GM21723 (cell line): ENCODE data around the gene PTF1A.

Experiments used
- ATAC-seq: cut with Tn5 transposase; IDR thresholded peaks from one replicate; pipeline ENCODE4 v1.9.1; 2021; ENCODE audit warnings: mild to moderate bottlenecking, moderate library complexity; ENCODE audit not compliant: unreplicated experiment

PTF1A gene

DNA sequence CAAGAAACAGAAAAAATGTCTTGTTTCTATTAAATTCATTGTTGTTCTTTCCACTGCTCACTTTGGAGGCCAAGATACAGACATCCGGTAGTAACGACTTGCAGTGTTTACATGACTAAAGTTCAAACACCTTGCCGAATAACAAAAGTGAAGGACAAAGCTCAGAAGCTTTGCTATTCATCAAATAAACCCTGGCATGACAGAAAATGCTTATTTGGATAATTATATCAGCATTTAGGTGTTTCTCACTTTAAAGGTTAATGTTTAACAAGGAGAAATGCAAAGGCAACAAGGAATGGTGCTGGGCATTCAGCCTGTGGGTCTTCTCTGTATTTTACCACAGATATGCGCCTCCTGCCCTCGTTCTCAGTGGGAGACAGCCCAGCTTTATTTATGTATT lies 5.4 kb upstream of the PTF1A start:
- no peak for ATAC-seq

DNA sequence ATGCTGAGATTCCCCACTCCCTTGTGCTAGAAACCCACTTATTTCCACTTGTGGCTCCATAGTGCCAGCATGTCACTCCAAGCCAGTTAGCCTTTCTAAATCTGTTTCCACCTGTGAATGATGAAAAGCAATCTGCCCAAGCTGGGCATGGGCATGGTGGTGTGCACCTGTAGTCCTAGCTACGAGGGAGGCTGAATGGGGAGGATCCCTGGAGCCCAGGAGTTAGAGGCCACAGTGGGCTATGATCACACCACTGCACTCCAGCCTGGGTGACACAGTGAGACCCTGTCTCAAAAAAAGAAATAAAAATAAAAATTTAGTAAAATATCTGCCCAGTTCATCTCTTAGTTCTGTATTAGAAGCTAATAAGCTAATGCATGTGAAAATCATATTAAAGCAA lies 5.0 kb upstream of the PTF1A start:
- ATAC-seq: no peak

GRCh38 chr10:23189024-23189423 lies 3.1 kb upstream of the PTF1A start:
- no peak for ATAC-seq

DNA sequence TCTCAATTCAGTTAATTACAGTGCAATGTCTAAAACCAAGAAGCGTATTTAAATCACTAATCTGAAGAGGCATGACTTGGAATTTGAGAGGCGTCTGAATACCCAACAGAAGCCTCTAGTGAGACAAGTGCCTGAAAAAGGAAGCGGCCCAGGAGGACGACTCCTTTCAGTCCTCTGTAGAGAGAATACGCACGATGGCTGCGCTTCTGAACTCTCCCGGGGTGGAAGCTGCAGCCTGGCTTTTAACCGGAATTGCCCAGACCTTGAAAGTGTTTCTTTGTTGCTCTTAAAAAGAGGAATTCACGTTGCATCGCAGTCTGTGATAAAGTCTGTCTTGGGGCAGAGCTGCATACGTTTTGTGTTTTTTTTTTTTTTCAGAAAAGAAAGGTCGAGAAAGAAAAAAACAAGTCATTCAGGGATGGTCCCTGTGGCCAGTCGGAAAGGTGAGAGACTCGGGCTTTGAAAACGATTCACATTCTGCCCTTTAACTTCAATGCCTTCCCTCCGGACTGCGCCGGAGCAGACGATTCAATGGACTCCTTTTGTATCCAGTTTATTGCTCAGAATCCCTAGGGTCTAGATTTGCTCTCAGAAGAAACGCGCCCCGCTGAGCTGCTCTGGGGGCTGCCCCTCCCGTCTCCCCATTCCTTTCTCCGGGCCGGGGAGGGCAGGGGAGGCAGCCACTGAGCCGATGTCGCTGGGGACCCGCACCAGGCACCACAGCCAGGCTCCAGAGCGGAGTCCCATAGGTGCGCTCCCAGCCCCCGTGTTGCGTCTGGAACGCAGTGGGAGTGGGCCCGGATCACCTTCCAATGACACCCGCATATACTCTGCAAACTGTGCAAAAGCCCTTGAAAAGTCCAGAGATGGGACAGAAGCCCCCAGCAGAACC lies 994 bp upstream of the PTF1A start:
- no peak for ATAC-seq

DNA sequence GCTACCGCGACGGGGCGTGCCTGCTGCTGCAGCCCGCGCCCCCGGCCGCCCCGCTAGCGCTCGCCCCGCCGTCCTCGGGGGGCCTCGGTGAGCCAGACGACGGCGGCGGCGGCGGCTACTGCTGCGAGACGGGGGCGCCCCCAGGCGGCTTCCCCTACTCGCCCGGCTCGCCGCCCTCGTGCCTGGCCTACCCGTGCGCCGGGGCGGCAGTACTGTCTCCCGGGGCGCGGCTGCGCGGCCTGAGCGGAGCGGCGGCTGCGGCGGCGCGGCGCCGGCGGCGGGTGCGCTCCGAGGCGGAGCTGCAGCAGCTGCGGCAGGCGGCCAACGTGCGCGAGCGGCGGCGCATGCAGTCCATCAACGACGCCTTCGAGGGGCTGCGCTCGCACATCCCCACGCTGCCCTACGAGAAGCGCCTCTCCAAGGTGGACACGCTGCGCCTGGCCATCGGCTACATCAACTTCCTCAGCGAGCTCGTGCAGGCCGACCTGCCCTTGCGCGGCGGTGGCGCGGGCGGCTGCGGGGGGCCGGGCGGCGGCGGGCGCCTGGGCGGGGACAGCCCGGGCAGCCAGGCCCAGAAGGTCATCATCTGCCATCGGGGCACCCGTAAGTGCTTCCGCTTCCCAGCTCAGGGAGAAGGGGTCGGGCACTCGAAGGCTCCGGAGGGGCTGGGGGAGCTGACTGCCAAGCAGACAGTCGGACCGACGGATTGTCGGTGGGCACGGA lies 761 bp downstream of the PTF1A start:
- ATAC-seq: no peak

DNA sequence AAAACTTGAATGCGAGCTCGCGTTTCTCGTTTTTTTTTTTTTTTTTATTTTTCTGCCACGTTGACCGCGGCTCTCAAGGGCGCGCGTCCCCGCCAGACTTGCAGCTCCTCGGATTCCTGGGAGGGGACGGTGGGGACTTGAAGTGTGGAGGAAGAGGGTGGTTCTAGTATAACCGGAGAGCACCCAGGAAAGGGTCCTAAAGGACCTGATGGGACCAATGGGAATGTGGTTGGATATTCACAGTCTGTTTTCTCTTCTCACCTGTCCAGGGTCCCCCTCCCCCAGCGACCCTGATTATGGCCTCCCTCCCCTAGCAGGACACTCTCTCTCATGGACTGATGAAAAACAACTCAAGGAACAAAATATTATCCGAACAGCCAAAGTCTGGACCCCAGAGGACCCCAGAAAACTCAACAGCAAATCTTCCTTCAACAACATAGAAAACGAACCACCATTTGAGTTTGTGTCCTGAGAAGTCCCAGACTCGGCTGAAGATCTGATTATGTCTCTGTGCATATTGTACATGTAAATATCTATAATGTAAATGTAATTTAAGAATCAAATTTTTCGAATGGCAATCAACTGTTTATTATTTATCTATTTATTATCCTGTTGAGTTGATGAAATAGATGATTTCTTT lies 1.4 kb downstream of the PTF1A start:
- ATAC-seq: no peak

DNA sequence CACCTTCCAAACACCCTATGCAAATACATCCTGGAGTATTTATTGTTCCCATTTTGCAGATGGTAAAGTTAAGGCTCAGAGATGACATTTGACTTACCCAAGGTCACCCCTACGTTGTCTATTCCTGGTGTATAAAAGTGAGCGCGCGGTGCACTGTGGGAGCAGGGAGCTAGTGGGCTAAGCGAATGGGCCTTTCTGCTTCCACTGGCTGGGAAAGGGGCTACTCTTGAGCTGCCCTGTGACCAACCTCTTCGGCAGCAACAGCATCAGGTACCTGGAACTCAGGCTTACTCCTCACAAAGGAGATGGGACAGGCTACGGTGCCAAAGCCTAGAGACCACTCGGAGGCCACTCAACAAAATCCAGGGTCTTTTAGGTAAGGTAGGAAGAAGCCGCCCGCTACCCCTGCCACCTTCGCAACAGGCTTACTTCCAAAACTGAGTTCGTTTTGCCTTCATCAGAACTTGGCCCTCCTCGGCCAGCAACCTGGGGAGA lies 2.4 kb downstream of the PTF1A start:
- no peak for ATAC-seq

DNA sequence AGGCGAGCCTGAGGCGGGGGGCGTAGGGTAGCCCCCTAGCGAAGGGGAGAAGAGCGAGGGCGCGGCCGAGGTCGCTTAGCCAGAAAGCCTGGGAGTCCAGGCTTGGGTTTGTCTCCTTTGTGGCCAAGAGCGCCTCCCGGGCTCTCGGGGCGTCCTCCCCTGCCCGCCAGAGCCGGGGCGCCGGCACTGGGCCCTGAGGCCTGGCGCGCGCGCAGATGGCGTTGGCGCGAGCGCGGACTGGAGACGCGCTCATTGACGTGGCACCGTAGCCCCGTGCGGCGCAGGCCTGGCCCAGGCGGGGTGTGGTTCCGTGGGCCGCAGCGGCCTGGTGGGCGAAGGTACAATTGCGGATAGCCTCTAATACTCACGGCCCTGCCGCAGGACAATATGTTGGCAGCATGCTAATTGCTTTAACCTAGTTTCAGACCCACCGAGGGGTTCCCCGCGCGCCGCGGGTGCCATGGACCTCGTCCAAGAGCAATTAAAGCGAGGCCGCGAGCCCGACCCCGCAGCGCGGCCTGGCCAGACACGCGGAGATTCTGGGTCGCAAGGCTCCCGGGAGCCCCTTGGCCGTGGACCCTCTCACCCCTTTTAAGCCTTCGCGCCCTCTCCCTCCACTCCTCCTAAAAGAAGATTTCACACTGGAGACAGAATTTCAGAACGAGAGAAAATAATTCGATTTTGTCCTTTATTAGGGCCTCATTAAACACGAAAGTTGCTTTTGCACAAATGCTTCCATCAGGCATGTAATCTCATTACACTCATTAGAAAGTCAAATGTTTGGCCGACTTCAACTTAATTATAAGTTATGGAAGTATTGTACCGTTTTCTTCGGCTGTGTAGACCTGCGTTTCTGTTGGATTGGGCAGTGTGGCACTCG lies 3.1 kb downstream of the PTF1A start:
- no peak for ATAC-seq

GRCh38 chr10:23195846-23196600 lies 3.9 kb downstream of the PTF1A start:
- ATAC-seq: no peak

DNA sequence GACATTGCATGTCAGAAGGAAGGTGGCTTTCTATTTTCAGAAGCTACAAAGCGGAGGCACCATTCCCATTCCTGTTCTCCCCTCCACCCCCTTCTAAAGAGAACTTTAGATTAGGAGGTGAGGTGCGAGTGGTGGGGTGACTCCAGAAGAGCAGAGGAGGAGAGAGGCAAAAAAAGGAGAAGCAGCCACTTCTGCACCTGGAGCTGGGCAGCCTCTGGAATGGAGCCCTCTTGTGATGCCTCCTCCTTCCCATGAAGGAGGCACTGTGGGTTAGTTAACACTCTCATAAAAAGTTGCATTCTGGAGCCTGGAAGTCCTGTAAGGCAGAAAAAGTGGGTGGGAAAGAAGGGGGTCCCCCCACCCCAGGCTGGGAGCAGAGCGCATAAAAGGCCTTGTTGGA lies 4.8 kb downstream of the PTF1A start:
- ATAC-seq: no peak

GRCh38 chr10:23197416-23197861 lies 5.3 kb downstream of the PTF1A start:
- ATAC-seq: no peak

GRCh38 chr10:23198610-23198939 lies 6.5 kb downstream of the PTF1A start:
- ATAC-seq: no peak

DNA sequence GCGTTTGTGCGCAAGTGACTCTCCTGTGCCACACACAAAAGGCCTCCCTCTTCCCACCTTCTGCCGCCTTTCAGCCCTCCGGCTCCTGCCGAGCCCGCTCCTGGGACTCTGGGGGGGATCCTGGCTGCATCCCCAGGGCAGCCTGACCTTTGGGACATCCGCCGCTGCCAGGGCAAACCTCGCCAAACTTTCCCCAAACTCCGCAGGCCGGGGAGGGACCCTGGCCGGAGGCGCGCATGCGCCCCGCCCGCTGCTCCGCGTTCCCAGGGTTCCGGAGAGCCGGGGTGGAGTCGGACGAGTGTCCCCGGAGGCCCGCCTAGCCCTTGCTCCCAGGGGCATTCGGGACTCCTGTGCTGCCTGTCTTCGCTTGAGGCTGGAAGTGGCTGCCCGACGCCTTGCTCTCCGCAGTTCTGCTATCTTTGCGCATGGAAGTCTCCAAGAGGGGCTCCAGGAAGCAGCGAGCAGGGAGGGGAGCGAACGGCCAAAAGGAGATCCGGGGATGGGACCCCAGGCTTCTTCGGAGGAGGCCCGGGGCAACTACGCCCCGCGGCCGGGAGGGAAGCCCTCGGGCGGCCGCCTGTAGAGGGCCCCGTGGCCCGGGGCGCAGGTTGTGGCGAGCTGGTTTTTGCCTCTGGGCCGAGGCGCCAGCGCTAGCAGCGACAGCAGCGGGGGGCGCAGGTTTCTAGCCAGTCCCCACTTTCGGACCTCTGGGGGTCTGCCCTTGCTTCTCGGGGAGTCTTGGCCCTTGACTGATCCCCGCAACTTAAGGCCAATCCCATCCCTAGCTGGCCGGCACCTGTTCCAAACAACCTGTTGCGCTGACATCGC lies 7.0 kb downstream of the PTF1A start:
- no peak for ATAC-seq

DNA sequence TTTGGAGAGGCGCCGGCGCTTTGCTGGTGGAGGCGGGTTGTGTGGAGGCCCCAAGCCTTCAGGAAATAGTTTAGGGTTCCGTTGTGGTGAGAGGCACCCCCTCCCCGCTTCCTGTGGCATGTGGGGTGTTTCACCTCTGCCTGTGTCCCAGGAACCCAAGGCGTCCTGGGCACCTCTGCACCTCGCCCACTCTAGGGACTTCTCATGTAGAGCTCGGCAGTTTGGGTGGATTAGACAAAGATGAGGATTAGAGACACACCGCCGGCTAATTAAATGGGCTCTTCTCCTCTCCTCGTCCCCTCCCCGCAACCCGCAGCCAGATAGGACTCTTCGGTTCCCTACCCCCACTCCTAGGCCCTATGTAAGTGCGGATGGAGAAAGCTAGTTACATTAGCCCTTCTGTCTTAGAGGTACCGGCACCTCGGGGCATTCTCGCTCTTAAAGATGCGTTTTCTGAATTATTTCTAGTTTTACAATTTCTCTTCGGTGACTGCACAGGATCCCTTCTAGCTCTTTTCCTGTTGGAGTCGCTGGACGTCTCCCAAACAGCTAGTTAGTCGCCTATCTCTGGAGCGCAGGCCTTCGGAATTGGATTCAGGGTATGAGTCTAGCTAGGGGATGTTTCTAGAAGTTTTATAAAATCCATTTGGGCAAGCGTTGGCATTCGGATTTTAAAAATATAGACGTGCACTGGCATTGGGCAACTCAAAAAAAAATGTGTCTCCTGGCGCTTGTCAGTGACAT lies 7.8 kb downstream of the PTF1A start:
- ATAC-seq: no peak

GRCh38 chr10:23200586-23200985 lies 8.5 kb downstream of the PTF1A start:
- ATAC-seq: no peak

DNA sequence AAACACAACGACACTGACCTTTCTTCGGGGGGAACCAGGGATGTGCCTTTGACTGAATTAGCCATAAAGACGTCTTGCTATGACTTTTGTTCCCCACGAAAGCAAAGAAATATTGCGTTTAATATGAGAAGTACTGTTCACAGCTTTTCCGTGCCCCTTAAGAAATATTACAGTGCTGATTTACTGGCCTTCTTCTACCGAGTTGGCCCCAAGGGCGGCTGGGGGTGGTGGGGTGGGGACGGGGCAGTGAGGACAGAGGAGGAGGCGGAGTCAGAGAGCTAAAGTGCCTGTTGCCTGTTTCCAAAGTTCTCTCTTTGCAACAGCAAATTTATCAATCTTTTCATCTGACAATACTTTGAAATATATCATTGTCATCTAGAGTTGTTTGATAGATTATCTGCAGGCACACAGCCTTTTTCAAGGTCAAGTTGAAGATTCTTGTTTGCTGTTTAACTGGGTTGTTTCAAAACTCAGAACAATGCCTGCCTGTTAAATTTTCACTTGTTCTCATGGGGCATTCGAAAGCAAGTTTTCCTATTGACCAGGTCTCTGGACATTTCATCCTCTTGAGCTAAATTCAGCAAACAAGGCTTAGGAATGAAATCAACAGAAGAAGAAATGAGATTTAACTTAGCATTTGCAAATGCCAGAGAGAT lies 9.0 kb downstream of the PTF1A start:
- no peak for ATAC-seq

DNA sequence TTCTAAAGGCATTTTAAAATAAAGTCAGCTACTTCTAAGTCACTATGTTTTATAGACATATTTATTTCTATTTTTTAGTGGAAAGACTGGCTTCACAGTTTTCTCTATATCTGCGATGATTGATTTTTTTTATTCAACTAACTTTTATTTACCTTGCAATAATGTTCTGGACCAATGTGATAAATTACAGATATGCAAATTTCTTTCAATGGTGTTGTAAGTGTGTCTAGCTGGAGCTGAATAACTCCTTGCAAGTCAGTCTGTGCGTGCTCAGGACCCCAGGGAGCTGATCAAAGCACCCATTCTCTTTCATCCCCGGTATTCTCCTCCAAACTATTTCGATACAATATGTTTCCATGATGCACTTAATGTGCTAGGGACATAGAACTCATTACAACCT lies 9.7 kb downstream of the PTF1A start:
- ATAC-seq: no peak

DNA sequence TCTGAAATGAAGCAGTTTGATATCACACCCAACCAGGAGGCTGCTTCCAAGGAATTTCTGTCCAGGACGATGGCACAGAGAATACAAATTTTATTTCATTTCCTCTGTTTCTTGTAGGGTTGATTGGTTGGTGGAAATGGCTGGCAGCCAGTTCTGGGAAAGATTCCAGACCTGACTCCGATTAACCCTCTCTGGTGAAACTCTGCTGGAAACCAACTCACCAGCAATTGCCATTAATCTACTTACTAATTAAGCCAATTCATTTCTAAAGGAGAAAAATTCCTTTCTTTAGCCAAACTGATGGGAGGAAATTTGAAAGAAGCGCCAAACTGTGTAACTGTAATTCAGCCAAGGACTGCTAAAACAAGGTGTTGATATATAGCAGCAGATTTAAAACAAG lies 10.7 kb downstream of the PTF1A start:
- no peak for ATAC-seq
